GM12864 (cell line): ENCODE measurements around the gene EFHC1.
"Not testable (repeated sequence)": the region's sequence is repeated elsewhere in the genome, so short reads cannot be mapped to it uniquely, and the experiment has no call there.

Experiments used
- DNase-seq: peaks from one replicate; pipeline ENCODE4 v3.0.0-alpha.2; 2011; ENCODE audit warnings: low read depth
- H3K4me3 ChIP-seq: 2 replicates; pipeline ENCODE4 v1.5.1; 2011; ENCODE audit warnings: mild to moderate bottlenecking, low read depth, low read length, control low read depth
- CTCF ChIP-seq: IDR thresholded peaks from 2 replicates; pipeline ENCODE4 v1.5.1; 2011; ENCODE audit warnings: low read depth, mild to moderate bottlenecking, moderate library complexity, low read length, control low read depth, inconsistent platforms; ENCODE audit errors: missing control alignments

The EFHC1 gene

GRCh38 chr6:52438926-52439325 is 18.8 kb downstream of the EFHC1 start:
- no peak overlapping the region for H3K4me3 ChIP-seq
- no peak for TF ChIP-seq CTCF
- DNase-seq: no peak

- DNase-seq: no peak
- no peak overlapping the region for H3K4me3 ChIP-seq
Measured at GRCh38 chr6:52454556-52454955, 34.4 kb downstream of the EFHC1 start.

GRCh38 chr6:52457096-52457495 is 37.0 kb downstream of the EFHC1 start:
- TF ChIP-seq CTCF: no peak
- no peak overlapping the region for H3K4me3 ChIP-seq
- DNase-seq: no peak

More at GRCh38 chr6:52454556-52454955, 34.4 kb downstream of the EFHC1 start:
- TF ChIP-seq CTCF: no peak

GRCh38 chr6:52461194-52461593 is 41.1 kb downstream of the EFHC1 start:
- DNase-seq, H3K4me3 ChIP-seq: not testable (repeated sequence)

GRCh38 chr6:52474173-52474572 is 54.0 kb downstream of the EFHC1 start:
- DNase-seq: no peak
- no peak for TF ChIP-seq CTCF
- H3K4me3 ChIP-seq: no peak overlapping the region

- no peak overlapping the region for H3K4me3 ChIP-seq
- DNase-seq: no peak
- no peak for TF ChIP-seq CTCF
Measured at GRCh38 chr6:52475307-52475706, 55.2 kb downstream of the EFHC1 start.

- H3K4me3 ChIP-seq: no peak overlapping the region
- no peak for DNase-seq
- no peak for TF ChIP-seq CTCF
Measured at GRCh38 chr6:52482903-52483670, 62.9 kb downstream of the EFHC1 start.
